Adipose tissue (tissue), 3 donors: ENCODE measurements around the gene ITFG1. TPM values are rescaled to one million over a fixed set of nuclear protein-coding genes. Genes with fewer than 3 reads are reported as not detected.
"Not testable (repeated sequence)": the region's sequence is repeated elsewhere in the genome, so short reads cannot be mapped to it uniquely, and the experiment has no call there.

Experiments used
- H3K27ac ChIP-seq: one replicate; pipeline ENCODE4 v1.5.1; 2013; ENCODE audit warnings: low read depth, low read length
- WGBS, 3 donors: extraction: QIAGEN DNeasy Blood & Tissue Kit; methylation state at CpG; one replicate each; pipeline ENCODE4 v1.1.7; 2013; 5-methylcytosine and 5-hydroxymethylcytosine counted together
- polyA plus RNA-seq, 3 donors: library from polyadenylated mRNA; stranded (reverse); fragments of 200-250 nt; gene quantifications; one replicate each; pipeline ENCODE4 v1.2.3, GENCODE V29; 2013
- donor health status: healthy with polysubstance abuse.
- donor health status: Bipolar disorder and iron deficiency.
- donor health status: healthy.

ITFG1 gene
- polyA plus RNA-seq, 3 donors: 17.6 to 26.8 (median 23.5) TPM

DNA sequence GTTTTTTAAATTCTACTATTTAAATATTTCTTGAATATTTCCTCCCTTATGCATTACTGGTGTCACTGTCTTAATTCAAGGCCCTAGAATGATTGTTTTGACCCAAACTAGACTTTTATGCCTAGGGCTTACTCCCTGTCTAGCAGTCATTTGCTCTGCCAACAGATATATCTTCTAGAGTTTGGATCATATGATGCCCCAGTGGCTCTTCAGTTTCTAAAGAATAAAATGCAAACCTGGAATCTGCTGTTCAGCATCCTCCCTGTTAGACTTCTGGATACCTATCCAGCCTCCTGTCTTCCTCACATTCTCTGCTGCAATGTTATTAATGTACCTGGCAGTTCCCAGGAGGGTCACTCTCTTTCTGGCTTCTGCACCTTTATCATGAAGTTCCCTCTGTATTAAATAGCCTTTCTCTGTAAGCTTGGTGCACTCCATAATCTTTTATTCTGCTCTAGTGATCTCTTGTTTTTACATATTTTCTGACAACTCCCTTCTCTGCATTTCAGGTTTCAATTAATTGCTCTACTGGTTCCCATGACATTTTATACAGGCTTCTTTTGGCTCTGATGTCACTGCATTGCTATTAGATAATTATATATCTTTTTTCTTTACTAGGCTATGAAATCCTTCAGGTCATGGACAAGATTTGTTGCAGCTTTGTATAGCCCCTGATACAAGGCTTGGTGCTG is 15.9 kb upstream of the ITFG1 start:
- no peak overlapping the region for H3K27ac ChIP-seq

DNA sequence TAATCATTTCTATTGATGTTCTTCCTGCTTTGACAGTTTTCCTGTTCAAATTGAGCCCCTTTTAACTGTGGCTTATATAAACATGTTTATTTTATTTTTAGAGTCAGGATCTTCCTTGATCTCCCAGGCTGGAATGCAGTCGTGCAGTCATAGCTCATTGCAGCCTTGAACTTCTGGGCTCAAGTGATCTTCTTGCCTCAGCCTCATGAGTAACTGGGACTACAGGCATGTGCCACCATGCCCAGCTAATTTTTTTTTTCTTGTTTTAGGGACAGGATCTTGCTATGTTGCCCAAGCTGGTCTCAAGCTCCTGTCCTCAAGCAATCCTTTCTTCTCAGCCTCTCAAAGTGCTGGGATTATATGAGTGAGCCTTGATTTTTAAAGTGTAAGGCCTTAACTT is 14.9 kb upstream of the ITFG1 start:
- 36 to 63% (median 42%) methylated on average over 1 of the region's 1 CpG for WGBS, 3 donors
- H3K27ac ChIP-seq: no peak overlapping the region

DNA sequence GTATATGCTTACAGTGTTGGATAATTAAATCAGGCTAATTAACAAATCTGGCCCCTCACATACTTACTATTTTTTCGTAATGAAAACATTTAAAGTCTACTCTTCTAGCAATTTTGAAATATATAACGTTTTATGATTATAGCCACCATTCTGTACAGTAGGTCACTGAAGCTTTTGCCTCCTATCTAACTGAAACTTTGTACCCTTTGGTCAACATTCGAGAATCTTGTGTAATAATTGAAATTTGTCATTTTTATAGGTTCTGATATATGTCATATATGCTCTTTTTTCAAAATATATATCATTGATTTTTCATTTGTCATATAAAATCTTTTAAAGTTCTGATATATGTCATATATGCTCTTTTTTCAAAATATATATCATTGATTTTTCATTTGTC is 12.9 kb upstream of the ITFG1 start:
- no peak overlapping the region for H3K27ac ChIP-seq
- 88 to 92% (median 89%) methylated on average over 3 of the region's 3 CpGs for WGBS, 3 donors

DNA sequence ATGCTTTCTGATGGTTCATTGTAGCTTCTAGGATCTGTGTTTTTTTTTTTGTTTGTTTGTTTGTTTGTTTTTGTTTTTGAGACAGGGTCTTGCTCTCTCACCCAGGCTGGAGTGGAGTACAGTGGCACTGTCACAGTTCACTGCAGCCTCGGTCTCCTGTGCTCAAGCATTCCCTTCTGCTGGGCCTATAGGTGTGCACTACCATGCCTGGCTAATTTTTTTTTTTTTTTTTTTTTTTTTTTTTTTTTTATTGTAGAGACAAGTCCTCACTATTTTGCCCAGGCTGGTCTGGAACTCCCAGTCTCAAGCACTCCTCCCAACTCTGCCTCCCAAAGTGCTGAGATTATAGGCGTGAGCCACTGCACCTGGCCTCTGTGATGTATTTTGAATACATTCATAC is 12.1 kb upstream of the ITFG1 start:
- 90 to 94% (median 93%) methylated on average over 2 of the region's 2 CpGs for WGBS, 3 donors

DNA sequence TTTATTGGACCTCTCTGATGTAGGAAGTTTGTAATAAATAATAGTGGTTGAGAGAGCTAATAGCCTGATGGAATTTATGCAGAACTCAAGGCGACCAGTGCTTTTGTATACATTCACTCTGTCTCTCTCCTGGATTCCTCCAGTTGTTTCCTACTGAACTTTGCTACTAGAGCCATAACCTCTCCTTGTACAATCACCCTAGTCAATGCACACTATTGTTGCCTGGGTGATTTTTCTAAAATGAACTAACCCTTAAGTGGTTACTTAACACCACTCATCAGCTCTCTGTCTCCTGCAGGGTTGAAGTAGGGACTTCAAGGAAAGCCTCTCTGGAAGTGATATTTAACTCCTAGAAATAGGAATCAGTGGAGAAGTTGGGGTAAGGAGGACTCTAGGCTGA is 9.9 kb upstream of the ITFG1 start:
- H3K27ac ChIP-seq: no peak overlapping the region
- 91 to 100% (median 98%) methylated on average over 1 of the region's 1 CpG for WGBS, 3 donors

More for the DNA sequence above, 12.1 kb upstream of the ITFG1 start:
- H3K27ac ChIP-seq: not testable (repeated sequence)

DNA sequence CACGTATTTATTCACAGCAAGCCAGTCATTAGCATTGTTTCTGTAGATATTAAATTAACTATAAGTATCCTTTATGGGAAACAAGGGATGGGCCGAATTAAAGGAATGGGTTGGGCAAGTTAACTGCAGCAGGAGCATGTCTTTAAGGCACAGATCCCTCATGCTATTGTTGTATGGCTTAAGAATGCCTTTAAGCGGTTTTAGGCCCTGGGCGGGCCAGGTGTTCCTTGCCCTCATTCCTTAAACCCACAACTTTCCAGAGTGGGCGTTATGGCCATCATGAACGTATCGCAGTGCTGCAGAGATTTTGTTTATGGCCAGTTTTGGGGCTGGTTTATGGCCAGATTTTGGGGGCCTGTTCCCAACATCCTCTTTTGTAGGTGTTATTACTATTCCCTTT is 9.3 kb upstream of the ITFG1 start:
- WGBS, 3 donors: 96 to 98% (median 96%) methylated on average over 7 of the region's 7 CpGs
- H3K27ac ChIP-seq: no peak overlapping the region

DNA sequence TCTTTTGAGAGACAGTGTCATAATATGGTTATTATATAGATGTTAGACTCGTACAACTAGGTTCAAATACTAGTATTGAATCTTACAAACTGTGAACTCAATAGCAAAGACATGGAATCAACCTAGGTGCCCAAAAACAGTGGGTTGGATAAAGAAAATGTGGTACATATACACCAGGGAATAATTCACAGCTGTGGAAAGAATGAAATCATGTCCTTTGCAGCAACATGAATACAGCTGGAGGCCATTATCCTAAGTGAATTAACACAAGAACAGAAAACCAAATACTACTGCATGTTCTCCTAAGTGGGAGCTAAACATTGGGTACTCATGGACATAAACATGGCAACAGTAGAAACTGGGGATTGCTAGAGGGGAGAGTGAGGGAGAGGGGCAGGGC is 8.4 kb upstream of the ITFG1 start:
- H3K27ac ChIP-seq: no peak overlapping the region
- WGBS, 3 donors: 95 to 99% (median 98%) methylated on average over 1 of the region's 1 CpG

DNA sequence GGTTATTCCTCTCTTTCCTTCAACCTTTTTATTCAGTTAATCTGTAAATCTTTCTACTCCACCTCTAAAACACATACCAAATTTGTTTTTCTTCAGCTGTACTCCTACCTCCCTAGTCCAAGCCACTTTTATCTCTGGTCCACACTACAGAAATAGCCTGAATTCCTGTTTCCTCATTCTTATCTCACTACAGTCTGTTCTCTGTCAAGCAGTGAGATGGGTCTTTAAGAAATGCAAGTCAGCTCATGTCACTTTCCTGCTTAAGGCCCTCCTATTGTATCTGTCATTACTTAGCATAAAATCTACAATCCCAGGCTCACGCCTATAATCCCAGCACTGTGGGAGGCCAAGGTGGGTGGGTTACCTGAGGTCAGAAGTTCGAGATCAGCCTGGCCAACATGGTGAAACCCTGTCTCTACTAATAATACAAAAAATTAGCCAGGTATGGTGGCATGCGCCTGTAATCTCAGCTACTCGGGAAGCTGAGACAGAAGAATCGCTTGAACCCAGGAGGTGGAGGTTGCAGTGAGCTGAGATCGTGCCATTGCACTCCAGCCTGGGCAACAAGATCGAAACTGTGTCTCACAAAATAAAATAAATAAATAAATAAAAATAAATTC is 7.3 kb upstream of the ITFG1 start:
- H3K27ac ChIP-seq: not testable (repeated sequence)
- whole genome bisulfite sequencing, 3 donors: 93% methylated on average over 7 of the region's 7 CpGs

DNA sequence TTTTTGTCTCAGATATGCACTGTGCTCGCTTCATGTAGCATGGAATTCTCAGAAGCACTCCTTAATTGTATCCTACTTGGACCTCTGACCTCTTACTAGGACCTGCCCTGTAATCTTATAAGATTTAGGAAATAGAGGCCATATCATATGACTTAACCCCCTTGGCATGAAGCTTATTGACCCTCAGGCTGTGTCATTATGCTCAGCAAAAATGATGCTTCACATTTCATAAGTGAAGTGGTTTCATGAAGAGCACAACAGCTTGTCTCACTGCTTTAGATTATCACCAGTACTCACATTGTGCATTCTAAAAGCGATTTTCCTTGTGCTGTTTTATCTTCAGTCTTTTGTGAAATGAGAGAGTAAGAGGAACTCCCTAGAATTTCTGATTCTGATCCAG is 6.6 kb upstream of the ITFG1 start:
- no peak overlapping the region for H3K27ac ChIP-seq
- WGBS, 3 donors: 86 to 93% (median 91%) methylated on average over 2 of the region's 2 CpGs

DNA sequence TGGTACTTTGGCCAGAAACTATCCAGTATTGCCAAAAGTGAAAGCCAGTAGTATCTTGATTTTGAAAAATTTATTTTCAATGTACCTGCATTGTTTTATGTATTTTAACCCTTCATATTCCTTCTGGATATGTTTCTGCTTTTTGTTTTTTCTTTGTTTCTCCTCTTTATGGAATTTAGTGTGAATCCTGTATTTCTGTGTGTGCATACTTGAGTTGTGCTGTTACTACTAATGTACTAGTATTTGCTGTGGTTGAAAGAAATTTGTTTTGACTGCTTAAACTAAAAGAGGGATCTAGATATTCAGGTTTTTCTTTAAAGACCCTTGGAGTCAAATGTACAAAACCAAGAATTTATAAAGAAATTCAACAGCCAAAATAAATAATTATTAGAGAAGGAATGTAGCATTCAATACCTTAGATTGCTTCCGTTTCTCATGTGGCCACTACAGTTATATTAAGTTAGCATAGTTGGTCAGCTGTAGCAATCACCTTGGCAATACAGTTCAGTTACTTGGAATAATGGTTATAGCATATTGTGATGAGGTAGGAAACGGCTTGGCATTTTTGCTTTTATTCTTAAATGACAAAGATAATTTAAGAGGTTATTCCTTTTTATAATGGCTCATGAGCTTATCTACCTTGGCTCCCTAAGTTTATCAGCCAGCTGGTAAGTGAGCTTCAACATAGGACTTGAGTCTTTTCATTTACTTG is 5.2 kb upstream of the ITFG1 start:
- no peak overlapping the region for H3K27ac ChIP-seq
- 79 to 84% (median 82%) methylated on average over 2 of the region's 2 CpGs for WGBS, 3 donors

DNA sequence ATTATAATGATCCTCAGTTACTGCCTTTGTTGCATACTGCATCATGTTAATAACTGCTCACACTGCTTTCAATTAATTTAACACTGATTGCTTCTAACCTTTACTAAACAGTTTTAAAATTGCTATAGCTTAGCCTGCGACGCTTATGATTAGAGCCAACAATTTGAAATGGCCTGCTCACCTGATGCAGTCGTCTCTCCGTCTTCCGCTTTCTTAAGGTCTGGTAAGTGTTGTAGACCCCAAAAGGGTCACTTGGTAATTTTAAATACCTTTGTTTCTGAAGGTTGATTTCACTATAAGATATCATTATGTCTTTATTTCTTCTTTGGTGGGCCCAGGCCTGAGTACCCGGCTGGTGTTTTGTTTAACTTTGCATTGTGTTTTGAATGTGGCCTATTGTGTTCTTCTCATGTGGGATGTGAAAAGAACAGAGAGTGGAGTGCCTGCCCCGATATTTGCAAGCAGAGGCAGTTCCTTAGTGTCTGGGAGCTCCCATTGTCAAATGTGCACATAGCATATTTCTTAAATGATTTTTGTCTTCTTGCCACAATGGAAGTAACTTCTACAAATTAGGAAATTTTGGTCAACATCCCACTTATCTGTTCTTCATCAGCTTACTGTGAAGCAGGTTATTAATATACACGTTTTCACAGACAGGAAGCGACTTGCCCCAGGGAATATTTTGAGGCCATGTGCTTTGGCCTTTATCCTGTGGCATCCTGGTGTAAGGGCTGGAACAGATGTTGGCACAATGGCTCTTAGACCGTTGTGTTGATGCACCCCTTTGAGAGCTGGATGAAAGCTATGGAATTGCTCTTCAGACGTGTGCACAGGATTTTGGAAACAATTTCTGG is 3.1 kb upstream of the ITFG1 start:
- 78 to 84% (median 78%) methylated on average over 11 of the region's 11 CpGs for WGBS, 3 donors
- no peak overlapping the region for H3K27ac ChIP-seq

DNA sequence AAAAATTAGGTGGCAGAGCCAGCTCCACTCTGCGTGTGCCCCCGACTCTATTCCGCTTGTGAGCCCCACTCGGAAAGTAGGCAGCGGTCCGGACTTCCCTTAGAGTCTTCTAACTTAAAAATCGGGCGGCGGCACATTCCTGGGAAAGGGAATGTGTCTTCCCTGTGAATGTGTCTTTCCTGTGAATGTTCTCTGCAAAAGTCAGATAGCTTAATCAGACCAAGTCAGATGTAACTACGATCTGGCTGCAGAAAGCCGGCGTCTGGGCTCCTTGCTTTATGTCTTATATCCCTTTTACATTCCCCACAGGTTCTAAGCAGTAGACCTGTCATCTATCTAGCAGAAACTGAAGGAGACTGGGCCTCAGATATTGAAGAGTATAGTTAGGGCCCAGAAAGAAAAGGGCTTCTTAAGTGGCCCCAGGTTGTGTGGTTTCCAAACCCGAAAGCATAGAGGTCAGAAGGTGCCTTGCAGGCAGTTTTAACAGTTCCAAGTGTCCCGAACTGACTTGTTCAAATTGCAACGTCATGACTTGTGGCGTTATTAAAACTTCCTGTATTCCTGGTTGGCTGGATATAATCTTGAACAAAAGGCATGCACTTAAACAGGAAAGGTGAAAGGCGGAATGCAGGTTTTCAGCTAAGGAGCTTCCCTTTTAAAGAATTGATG is 869 bp upstream of the ITFG1 start:
- 1 to 2% (median 1%) methylated on average over 17 of the region's 17 CpGs for WGBS, 3 donors
- peak overlapping the region; percentile 91 for H3K27ac ChIP-seq

DNA sequence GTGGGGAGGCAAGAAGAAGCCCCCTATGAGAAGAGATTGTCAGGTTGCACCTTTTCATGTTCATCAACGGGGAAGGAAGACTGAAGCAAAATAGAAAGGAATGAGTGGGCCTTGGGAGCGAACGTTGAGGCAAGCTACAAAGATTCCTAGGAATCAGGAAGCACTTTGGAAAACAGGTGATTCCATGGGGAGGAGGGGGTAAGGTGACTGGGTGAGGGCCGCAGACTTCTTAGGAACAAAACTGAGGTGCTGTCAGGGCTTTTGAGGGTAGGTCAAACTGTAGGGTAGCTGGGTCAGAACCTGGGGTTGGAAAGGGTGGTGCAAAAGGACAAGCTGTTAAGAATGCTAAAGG is 528 bp downstream of the ITFG1 start:
- WGBS, 3 donors: 3 to 4% (median 4%) methylated on average over 4 of the region's 4 CpGs
- no peak overlapping the region for H3K27ac ChIP-seq

DNA sequence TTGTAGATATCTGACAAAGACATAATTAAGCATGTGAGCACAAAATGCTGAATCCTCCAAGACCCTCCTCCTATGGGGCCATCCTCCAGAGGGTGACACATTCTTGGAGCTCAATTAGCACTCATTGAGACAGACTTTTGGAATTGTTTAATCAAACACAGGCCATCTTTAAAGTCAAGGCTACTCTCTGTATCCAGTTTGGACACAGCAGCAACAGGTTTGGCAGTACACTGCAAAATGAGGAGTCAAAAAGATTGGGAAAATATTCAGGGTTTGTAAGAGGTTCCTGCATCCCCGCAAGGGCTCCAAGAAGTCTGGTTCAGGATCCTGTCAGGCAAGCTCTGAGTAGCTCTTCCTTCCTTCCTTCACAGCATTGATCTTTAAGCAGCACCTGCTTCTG is 1.3 kb downstream of the ITFG1 start:
- WGBS, 3 donors: 81 to 95% (median 81%) methylated on average over 1 of the region's 1 CpG
- H3K27ac ChIP-seq: no peak overlapping the region

DNA sequence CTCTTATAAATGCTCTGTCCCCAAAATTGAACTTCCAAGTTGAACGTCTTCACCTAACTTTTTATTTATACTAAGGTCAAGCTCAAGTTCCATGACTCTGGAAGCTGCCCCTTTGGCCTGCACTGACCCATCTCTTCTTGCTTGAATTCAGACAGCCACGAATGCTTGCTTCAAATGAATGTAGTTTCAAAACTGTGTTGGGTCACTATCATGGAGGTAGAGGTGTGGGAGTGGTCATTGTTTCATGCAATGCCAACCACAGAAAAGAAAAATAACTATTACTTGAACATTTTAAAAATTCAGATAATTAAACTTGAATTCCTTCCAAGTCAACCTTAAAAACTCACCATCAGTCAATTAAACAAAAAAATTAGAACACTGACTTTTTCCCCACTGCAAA is 2.5 kb downstream of the ITFG1 start:
- WGBS, 3 donors: 81 to 88% (median 88%) methylated on average over 2 of the region's 2 CpGs
- H3K27ac ChIP-seq: no peak overlapping the region

DNA sequence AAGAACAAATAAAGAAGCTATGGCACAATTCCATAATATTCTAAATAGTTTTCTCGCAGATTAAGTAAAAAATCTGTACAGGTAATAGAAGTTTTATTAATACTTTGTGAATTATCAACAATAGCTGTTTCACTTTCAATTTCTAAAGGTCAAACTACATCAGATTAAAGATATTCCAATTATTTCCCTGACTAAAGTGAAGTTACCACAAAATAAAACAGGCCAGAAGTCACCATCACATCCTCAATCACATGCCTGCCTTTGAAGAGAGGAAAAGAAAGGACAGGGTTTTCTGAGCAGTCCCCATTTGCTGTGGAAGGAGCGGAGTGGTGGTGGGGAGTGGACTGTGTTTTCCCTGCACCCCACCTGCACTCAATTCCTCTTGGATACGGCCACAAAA is 11.1 kb downstream of the ITFG1 start:
- no peak overlapping the region for H3K27ac ChIP-seq
- 83 to 88% (median 87%) methylated on average over 3 of the region's 3 CpGs for WGBS, 3 donors

DNA sequence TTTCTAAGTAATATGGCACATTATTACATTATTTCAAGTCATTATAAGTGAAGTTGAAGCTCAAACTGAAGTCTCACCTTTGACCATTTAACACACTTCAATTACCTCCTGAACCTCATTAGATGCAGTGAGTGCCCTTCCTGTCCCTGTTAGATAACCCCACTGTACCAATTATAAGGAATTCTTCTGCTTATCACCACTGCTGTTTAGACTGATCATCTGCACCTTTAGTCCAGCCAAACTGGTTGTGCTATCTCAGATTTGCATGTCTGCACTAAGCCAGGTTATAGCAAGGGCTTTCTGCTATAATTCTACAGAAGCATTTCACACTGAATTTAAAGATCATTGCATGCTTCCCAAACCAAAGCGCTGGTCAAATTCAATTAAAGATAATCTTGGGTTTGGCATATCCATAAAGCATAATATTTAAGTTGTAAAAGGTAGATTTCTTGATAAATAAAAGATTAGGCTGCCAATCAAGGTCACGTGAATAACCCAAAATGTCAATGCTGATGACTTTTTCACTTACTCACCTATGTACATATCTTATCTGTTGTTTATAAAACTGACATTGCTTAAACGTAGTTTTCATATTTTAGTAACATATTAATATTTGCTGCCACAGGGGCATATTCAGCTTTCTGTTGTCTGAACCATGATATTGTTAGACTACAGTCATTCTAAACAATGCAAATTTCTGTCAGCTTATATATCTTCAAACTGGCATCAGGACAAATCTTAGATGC is 11.9 kb downstream of the ITFG1 start:
- 26 to 88% (median 81%) methylated on average over 3 of the region's 3 CpGs for WGBS, 3 donors
- H3K27ac ChIP-seq: no peak overlapping the region

DNA sequence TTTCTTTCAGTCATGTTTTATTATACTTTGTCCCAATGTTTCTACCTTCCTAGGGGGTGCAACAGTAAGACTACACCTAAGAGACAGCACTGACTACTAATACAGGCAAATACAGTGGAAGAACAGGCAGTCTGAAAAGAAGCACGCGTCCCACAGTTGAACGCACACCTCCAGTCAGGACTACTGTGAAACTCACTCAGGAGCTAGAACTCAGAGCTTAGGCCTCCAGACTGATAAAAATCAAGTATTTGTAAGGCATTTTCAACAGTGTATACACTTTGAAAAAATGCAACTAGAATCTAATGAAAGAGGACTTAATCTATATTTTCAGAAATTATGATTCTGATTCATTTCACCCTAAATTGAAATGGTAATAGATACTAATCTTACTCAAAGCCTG is 14.4 kb downstream of the ITFG1 start:
- no peak overlapping the region for H3K27ac ChIP-seq
- 96 to 99% (median 97%) methylated on average over 3 of the region's 3 CpGs for WGBS, 3 donors
